HT-29 (cell line): ENCODE data around the gene CDKN2D. TPM values are rescaled to one million over a fixed set of nuclear protein-coding genes. Genes with fewer than 3 reads are reported as not detected.
"Not testable (repeated sequence)": the region's sequence is repeated elsewhere in the genome, so short reads cannot be mapped to it uniquely, and the experiment has no call there.

Experiments used
- DNase-seq: peaks from one replicate; pipeline ENCODE4 v3.0.0-alpha.2; 2015; ENCODE audit warnings: low spot score
- total RNA-seq: library from RNA; depleted of rRNA; stranded (reverse); fragments of >200 nt; shearing (Covaris generic); gene quantifications from 2 replicates; pipeline ENCODE4 v1.2.3, GENCODE V29; 2014

Gene CDKN2D
- total RNA-seq, 1 experiment from 2014 or later = 23.0 TPM

- no peak for DNase-seq
Observed at GRCh38 chr19:10582091-10582490, 13.3 kb upstream of the CDKN2D start.

GRCh38 chr19:10580979-10581631, 12.3 kb upstream of the CDKN2D start:
- DNase-seq = peak; percentile 90

- DNase-seq = no peak
Observed at GRCh38 chr19:10577951-10578350, 9.2 kb upstream of the CDKN2D start.

- no peak for DNase-seq
Observed at GRCh38 chr19:10575011-10575716, 6.4 kb upstream of the CDKN2D start.

GRCh38 chr19:10574462-10574861, 5.7 kb upstream of the CDKN2D start:
- DNase-seq = no peak

- not testable (repeated sequence) for DNase-seq
Observed at GRCh38 chr19:10573793-10574192, 5.0 kb upstream of the CDKN2D start.

GRCh38 chr19:10568062-10568825, 535 bp downstream of the CDKN2D start:
- DNase-seq = no peak

- DNase-seq = no peak
Observed at GRCh38 chr19:10567656-10568055, 1.1 kb downstream of the CDKN2D start.

GRCh38 chr19:10566658-10567410, 1.9 kb downstream of the CDKN2D start:
- no peak for DNase-seq

GRCh38 chr19:10566408-10566657, 2.4 kb downstream of the CDKN2D start:
- DNase-seq = no peak

- peak; percentile 96 for DNase-seq
Observed at GRCh38 chr19:10565567-10566407, 3.0 kb downstream of the CDKN2D start, which contains the start of gene KRI1. Gene KRI1, minus strand, starts transcription at chr19:10566010. Its CDS starts 11 bp downstream, at chr19:10565999.

GRCh38 chr19:10565028-10565566, 3.7 kb downstream of the CDKN2D start:
- DNase-seq = peak; percentile 59

- DNase-seq = no peak
Observed at GRCh38 chr19:10562609-10563008, 6.2 kb downstream of the CDKN2D start.

- DNase-seq = no peak
Observed at GRCh38 chr19:10560154-10560553, 8.6 kb downstream of the CDKN2D start.

- no peak for DNase-seq
Observed at GRCh38 chr19:10557603-10558197, 11.1 kb downstream of the CDKN2D start.

GRCh38 chr19:10555610-10555973, 13.2 kb downstream of the CDKN2D start:
- DNase-seq = no peak

GRCh38 chr19:10554760-10555609, 13.8 kb downstream of the CDKN2D start:
- DNase-seq = no peak

- no peak for DNase-seq
Observed at GRCh38 chr19:10553943-10554381, 14.8 kb downstream of the CDKN2D start.

GRCh38 chr19:10553087-10553667, 15.6 kb downstream of the CDKN2D start:
- DNase-seq = no peak
